ENCODE measurements around the gene IL11. TPM values are rescaled to one million over a fixed set of nuclear protein-coding genes. Genes with fewer than 3 reads are reported as not detected.

IL11 gene
- total RNA-seq, 1 experiment from 2014 or later: 3.9 TPM

- Mint-ChIP-seq H3K9me3 (peaks cover 2 to 3% of the 10 kb centered on the region in 2 experiments; a peak in 2 of 5 replicates), H3K27ac (peak overlapping the region; percentile 95 to 99 (median 97); a peak in 5 of 7 replicates), H3K27me3 (ENCODE audit: low read depth) (peaks cover 16% of the 10 kb centered on the region), H3K4me1 (peaks cover 49 to 61% of the 10 kb centered on the region in 2 experiments), H3K4me3 (peak overlapping the region; percentile 98 to 100), H3K36me3 (ENCODE audit: insufficient read depth in 1 of 3, low read depth in 3 of 3) (peaks cover 40 to 51% (median 50%) of the 10 kb centered on the region in 3 experiments)
- WGBS (ENCODE audit: extremely low coverage, insufficient read length, low lambda C conversion rate): no CpG with 5 or more reads among the region's 33 CpGs
- DNase-seq: no peak
- Histone ChIP-seq H3K79me1 (ENCODE audit: insufficient read depth, low read depth, low read length, poor library complexity, severe bottlenecking) (peaks cover 15% of the 10 kb centered on the region), H2BK15ac (ENCODE audit: low read depth, low read length) (no peak overlapping the region), H3K9ac (ENCODE audit: extremely low read depth, insufficient read length, low read length) (peak overlapping the region; percentile 83), H2AFZ (ENCODE audit: low read length) (no peak overlapping the region), H2BK20ac (ENCODE audit: low read depth, low read length, poor library complexity, severe bottlenecking) (no peak overlapping the region), H3K9me3 (ENCODE audit: control insufficient read depth, low read depth, low read length) (no peaks in the 10 kb centered on the region), H3K27me3 (ENCODE audit: insufficient read depth, low read length) (peaks cover 2% of the 10 kb centered on the region; the same call in 1 of the 2 replicates), H3K56ac (ENCODE audit: insufficient read length, low read depth, low read length) (no peak overlapping the region), H2BK120ac (ENCODE audit: low read depth, low read length, poor library complexity, severe bottlenecking) (no peak overlapping the region), H2AK5ac (ENCODE audit: insufficient read length, low read length) (no peak overlapping the region), H4K91ac (ENCODE audit: insufficient read length, low read depth, low read length) (no peak overlapping the region), H3K79me2 (ENCODE audit: insufficient read depth, low read length) (peaks cover 17% of the 10 kb centered on the region; the same call in 1 of the 2 replicates), H3T11ph (ENCODE audit: low read length) (no peak overlapping the region), H3K4me2 (ENCODE audit: insufficient read depth, insufficient read length, low read length) (peak overlapping the region; percentile 87), H4K5ac (ENCODE audit: insufficient read length, low read depth, low read length) (no peak overlapping the region), H3K23ac (ENCODE audit: insufficient read length, low read depth, low read length) (no peak overlapping the region), H3K27ac (ENCODE audit: insufficient read length, low read depth, low read length) (no peak overlapping the region), H3K14ac (ENCODE audit: insufficient read depth, low read length) (peak overlapping the region; percentile 62; the same call in 1 of the 2 replicates), H3K4me1 (ENCODE audit: insufficient read depth, low read length) (peaks cover 8% of the 10 kb centered on the region), H3K18ac (ENCODE audit: insufficient read length, low read depth, low read length) (no peak overlapping the region), H2BK12ac (ENCODE audit: insufficient read length, low read depth, low read length) (no peak overlapping the region), H4K8ac (replicated peaks; ENCODE audit: insufficient read length, low read depth, low read length) (no peak overlapping the region), H4K20me1 (ENCODE audit: control insufficient read depth, insufficient read depth, insufficient read length) (peaks cover 3% of the 10 kb centered on the region), H3K23me2 (ENCODE audit: insufficient read length, low read depth, low read length, poor library complexity, severe bottlenecking) (peaks cover 28% of the 10 kb centered on the region), H3K4ac (ENCODE audit: low read depth, low read length) (no peak overlapping the region), H2BK5ac (ENCODE audit: insufficient read length, low read length) (no peak overlapping the region)
- no peak for TF ChIP-seq CTCF (conservative IDR thresholded peaks at IDR 0.05)
Measured at GRCh38 chr19:55386493-55386971, 16.3 kb upstream of the IL11 start.

Measured in H9 (cell line).